Measurements from ENCODE around the gene GPR17.

The GPR17 gene

GRCh38 chr2:127609031-127609751 lies 36.8 kb upstream of the GPR17 start:
- TF ChIP-seq, protein P1, sequence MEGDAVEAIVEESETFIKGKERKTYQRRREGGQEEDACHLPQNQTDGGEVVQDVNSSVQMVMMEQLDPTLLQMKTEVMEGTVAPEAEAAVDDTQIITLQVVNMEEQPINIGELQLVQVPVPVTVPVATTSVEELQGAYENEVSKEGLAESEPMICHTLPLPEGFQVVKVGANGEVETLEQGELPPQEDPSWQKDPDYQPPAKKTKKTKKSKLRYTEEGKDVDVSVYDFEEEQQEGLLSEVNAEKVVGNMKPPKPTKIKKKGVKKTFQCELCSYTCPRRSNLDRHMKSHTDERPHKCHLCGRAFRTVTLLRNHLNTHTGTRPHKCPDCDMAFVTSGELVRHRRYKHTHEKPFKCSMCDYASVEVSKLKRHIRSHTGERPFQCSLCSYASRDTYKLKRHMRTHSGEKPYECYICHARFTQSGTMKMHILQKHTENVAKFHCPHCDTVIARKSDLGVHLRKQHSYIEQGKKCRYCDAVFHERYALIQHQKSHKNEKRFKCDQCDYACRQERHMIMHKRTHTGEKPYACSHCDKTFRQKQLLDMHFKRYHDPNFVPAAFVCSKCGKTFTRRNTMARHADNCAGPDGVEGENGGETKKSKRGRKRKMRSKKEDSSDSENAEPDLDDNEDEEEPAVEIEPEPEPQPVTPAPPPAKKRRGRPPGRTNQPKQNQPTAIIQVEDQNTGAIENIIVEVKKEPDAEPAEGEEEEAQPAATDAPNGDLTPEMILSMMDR (IDR thresholded peaks at IDR 0.05; ENCODE audit: extremely low read depth, insufficient read depth, missing control alignments): no peak
- DNase-seq (ENCODE audit: low spot score): no peak
- in situ Hi-C loops (cut with MboI; ENCODE audit: low pct_unique_long_range_greater_than_20kb, low sequenced_read_pairs, unreplicated experiment): no loop called here

DNA sequence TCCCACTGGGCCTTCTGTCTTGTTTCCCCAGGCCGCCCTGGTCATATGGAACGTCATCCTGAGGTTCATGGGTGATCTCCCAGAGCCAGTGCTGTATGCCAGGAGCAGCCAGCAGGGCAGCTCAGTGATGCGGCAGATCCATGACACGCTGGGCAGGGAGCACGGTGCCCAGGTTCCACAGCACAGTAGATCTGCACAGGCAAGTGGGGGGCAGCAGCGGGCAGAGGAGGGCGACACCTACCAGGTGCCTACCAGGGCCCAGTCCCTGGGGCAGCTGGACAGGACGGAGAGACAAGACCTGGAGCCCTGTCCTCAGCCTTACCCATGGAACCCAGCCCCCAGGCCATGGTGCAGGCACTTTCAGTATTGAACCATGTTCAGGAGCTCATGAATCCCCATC lies 36.1 kb upstream of the GPR17 start:
- in situ Hi-C loops (cut with MboI; ENCODE audit: low pct_unique_long_range_greater_than_20kb, low sequenced_read_pairs, unreplicated experiment): no loop called here
- no peak for DNase-seq (ENCODE audit: low spot score)
- TF ChIP-seq, protein P1 (IDR thresholded peaks at IDR 0.05; ENCODE audit: extremely low read depth, insufficient read depth, missing control alignments): no peak

DNA sequence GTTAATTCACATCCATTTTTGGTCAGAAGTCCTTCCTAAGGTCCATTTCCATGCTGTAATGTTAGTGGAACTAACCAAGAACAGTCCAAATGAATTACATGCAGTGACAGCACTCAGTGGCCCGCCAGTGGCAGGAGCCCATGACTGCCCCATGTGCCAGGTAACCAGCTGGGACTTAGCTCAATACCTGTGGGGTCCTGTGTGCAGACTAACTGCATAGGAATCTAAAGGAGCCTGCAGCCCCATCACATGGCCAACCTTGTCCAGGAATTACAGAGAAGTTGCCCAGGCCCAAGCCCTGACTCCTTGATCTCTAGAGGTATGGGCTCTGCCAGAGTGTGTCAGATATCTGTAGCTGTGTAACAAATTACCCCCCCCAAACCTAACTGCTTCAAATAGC lies 35.4 kb upstream of the GPR17 start:
- no peak for DNase-seq (ENCODE audit: low spot score)
- TF ChIP-seq, protein P1 (IDR thresholded peaks at IDR 0.05; ENCODE audit: extremely low read depth, insufficient read depth, missing control alignments): no peak
- in situ Hi-C loops (cut with MboI; ENCODE audit: low pct_unique_long_range_greater_than_20kb, low sequenced_read_pairs, unreplicated experiment): no loop called here

DNA sequence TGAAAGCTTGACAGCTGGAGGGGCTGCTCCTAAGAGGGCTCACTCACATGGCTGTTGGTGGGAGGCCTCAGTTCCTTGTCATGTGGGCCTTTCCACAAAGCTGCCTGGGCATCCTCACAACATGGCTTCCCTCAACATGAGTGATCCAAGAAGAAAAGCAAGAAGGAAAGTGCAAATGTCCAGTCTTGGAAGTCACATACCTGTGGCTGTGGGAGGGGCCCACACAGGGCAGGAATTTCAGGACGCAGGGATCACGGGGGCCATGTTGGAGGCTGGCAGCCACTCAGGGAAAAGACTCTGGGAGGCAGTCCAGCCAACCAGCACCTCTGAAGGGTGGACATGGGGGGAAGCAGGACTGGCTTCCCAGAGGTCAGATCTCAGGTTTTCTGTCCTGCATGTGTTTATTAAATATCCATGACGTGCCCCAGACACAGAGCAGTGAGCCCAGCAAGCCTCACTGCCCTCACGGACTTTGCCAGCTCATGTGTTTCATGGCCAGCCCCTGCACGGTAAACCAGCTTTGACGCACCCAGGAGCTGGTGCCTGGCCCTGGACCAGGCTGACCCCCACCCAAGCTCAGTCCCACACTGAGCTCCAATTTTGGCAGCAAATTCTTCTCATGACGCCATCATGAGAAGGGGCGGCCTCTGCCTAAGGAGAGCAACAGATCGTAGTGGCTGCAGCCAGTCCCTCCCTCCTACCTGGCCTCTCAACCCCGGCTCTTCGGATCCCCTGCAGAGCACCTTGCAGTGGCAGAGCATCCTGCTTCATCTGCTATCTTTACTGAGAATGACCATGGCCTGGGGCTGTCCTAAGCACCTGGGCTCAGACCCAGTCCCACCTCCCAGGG lies 34.7 kb upstream of the GPR17 start:
- in situ Hi-C loops (cut with MboI; ENCODE audit: low pct_unique_long_range_greater_than_20kb, low sequenced_read_pairs, unreplicated experiment): no loop called here
- TF ChIP-seq, protein P1 (IDR thresholded peaks at IDR 0.05; ENCODE audit: extremely low read depth, insufficient read depth, missing control alignments): no peak
- no peak for DNase-seq (ENCODE audit: low spot score)

DNA sequence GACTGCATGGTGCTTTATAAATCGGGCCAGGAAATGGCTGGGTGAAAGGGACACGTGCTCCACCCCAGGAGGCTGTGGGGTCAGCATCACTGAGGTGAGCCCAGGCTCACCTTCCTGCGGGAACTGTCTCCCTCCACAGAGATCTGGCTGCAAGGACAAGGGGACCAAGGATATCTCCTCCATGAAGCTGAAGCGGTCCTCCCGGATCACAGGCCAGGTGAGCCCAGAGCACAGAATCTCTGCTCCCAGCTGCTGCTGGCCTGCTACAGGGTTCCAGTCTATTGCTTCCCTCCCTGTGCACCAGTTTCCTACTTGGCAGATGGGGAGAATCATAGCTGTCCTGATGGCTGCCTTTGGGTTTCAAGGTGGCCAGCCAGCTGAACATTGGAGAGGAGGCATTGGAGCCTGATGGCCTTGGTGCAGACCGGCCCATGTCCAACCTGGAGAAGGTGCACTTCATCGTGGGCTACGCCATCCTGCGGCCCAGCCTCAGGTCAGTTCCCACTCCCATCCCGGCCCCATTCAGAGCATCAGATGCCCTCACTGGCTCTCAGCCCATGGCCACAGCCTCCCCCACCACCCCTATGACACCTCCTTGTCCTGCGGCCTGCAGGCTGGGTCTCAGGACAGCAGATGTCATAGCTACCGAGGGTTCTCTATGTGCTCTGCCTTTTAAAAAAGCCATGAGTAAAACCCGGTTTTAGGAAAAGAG lies 33.7 kb upstream of the GPR17 start:
- TF ChIP-seq, protein P1 (IDR thresholded peaks at IDR 0.05; ENCODE audit: extremely low read depth, insufficient read depth, missing control alignments): no peak
- in situ Hi-C loops (cut with MboI; ENCODE audit: low pct_unique_long_range_greater_than_20kb, low sequenced_read_pairs, unreplicated experiment): no loop called here
- DNase-seq (ENCODE audit: low spot score): no peak

- DNase-seq (ENCODE audit: low spot score): no peak
- in situ Hi-C loops (cut with MboI; ENCODE audit: low pct_unique_long_range_greater_than_20kb, low sequenced_read_pairs, unreplicated experiment): no loop called here
- TF ChIP-seq, protein P1 (IDR thresholded peaks at IDR 0.05; ENCODE audit: extremely low read depth, insufficient read depth, missing control alignments): no peak
These were observed 31.7 kb upstream of the GPR17 start for GRCh38 chr2:127614246-127614645.

Measured in GM13977 (cell line).